ENCODE measurements around the gene NDST3. TPM values are rescaled to one million over a fixed set of nuclear protein-coding genes. Genes with fewer than 3 reads are reported as not detected.

Gene NDST3
- total and polyA plus RNA-seq, 2 of the 13 experiments (the other 11 are each of a cell fraction or from before 2014, with no cell fraction given): not detected

DNA sequence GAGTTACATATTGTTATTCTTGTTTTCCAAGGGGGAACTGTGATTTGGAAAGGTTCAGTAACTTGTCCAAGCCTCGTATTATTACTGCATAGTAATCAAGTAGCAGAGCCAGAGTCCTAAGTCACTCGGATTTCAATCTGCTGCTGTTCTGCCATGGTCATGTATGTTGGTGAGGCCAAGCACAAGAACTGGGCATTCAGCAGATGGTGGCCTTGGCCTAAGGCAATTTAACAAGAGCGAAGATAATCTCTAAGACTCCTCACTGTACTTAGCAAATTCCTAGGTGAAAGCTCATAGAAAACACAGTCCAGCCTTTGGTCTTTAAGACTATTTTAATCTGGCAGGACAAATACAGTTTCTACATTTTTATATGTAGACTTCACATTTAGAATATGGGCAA, 64.8 kb downstream of the NDST3 start:
- Histone ChIP-seq H3K9ac (ENCODE audit: insufficient read depth, low read depth, low read length) (no peak overlapping the region), H3K36me3 (replicated peaks in 1 of 2; ENCODE audit: control insufficient read depth in 1 of 2, insufficient read depth in 2 of 2, low read length in 2 of 2) (no peaks in the 10 kb centered on the region), H3K4me2 (ENCODE audit: low read depth, low read length) (no peak overlapping the region), H3K9me3 (ENCODE audit: low read length) (no peaks in the 10 kb centered on the region), H3K4me3 (replicated peaks in 1 of 3; ENCODE audit: insufficient read depth in 1 of 3, low read depth in 2 of 3, low read length in 3 of 3) (no peak overlapping the region), H2AFZ (ENCODE audit: low read length) (no peak overlapping the region), H3K79me2 (ENCODE audit: insufficient read depth, low read length) (no peaks in the 10 kb centered on the region), H4K20me1 (ENCODE audit: insufficient read depth, low read length) (no peaks in the 10 kb centered on the region), H3K4me1 (ENCODE audit: insufficient read depth, low read length) (no peaks in the 10 kb centered on the region), H3K27me3 (ENCODE audit: control insufficient read depth in 1 of 2, insufficient read depth in 2 of 2, low read length in 2 of 2) (no peaks in the 10 kb centered on the region), H3K27ac (ENCODE audit: extremely low read length, insufficient read depth, low read length) (no peak overlapping the region)
- no peak for DNase-seq (ENCODE audit: low spot score)
- no peak for ATAC-seq
- FAIRE-seq: no peak
- intact Hi-C loops (cut with micrococcal nuclease; ENCODE audit: unreplicated experiment) (no loop called here), in situ Hi-C loops (cut with HindIII; ENCODE audit: extremely low pct_ligation_motif_present, low pct_unique_long_range_greater_than_20kb) (no loop called here)
- CTCF ChIA-PET (ENCODE audit: low intra/inter-chr PET ratio, low total read pairs): no interaction called here
- POLR2A ChIA-PET: no interaction called here
- WGBS (ENCODE audit: low lambda C conversion rate): 7% methylated on average over 3 of the region's 3 CpGs
- TF ChIP-seq MEF2D (CRISPR knock-in tag; IDR thresholded peaks at IDR 0.05) (no peak), NFYC (CRISPR knock-in tag; IDR thresholded peaks at IDR 0.05) (no peak), EED (CRISPR knock-in tag; IDR thresholded peaks at IDR 0.05) (no peak), ZNF780A (CRISPR knock-in tag; IDR thresholded peaks at IDR 0.05) (no peak)
- BruUV-seq (replicated peaks): no TSS peak

GRCh38 chr4:118102195-118102594, 67.9 kb downstream of the NDST3 start:
- H3K4me3 ChIP-seq (replicated peaks in 1 of 3; ENCODE audit: insufficient read depth in 1 of 3, low read depth in 2 of 3, low read length in 3 of 3): no peak overlapping the region
- no peaks in the 10 kb centered on the region for H3K79me2 ChIP-seq (ENCODE audit: insufficient read depth, low read length)
- H3K27ac ChIP-seq (ENCODE audit: extremely low read length, insufficient read depth, low read length): no peak overlapping the region
- H3K4me1 ChIP-seq (ENCODE audit: insufficient read depth, low read length): no peaks in the 10 kb centered on the region
- H4K20me1 ChIP-seq (ENCODE audit: insufficient read depth, low read length): no peaks in the 10 kb centered on the region
- H3K9me3 ChIP-seq (ENCODE audit: low read length): no peaks in the 10 kb centered on the region
- FAIRE-seq (no peak), DNase-seq (ENCODE audit: low spot score) (no peak), ATAC-seq (no peak)
- CTCF ChIA-PET (ENCODE audit: low intra/inter-chr PET ratio, low total read pairs): no interaction called here
- no TSS peak for BruUV-seq (replicated peaks)
- POLR2A ChIA-PET: no interaction called here
- H3K36me3 ChIP-seq (replicated peaks in 1 of 2; ENCODE audit: control insufficient read depth in 1 of 2, insufficient read depth in 2 of 2, low read length in 2 of 2): no peaks in the 10 kb centered on the region
- no peak overlapping the region for H3K9ac ChIP-seq (ENCODE audit: insufficient read depth, low read depth, low read length)
- 5% methylated on average over 2 of the region's 2 CpGs for WGBS (ENCODE audit: low lambda C conversion rate)
- intact Hi-C loops (cut with micrococcal nuclease; ENCODE audit: unreplicated experiment) (no loop called here), in situ Hi-C loops (cut with HindIII; ENCODE audit: extremely low pct_ligation_motif_present, low pct_unique_long_range_greater_than_20kb) (no loop called here)
- H2AFZ ChIP-seq (ENCODE audit: low read length): no peak overlapping the region
- H3K27me3 ChIP-seq (ENCODE audit: control insufficient read depth in 1 of 2, insufficient read depth in 2 of 2, low read length in 2 of 2): no peaks in the 10 kb centered on the region
- no peak overlapping the region for H3K4me2 ChIP-seq (ENCODE audit: low read depth, low read length)
- TF ChIP-seq ZNF704 (CRISPR knock-in tag; IDR thresholded peaks at IDR 0.05; ENCODE audit: borderline replicate concordance) (no peak), ZNF558 (CRISPR knock-in tag; IDR thresholded peaks at IDR 0.05; ENCODE audit: borderline replicate concordance) (no peak), GMEB2 (CRISPR knock-in tag; IDR thresholded peaks at IDR 0.05; ENCODE audit: low read depth) (no peak), MTF1 (CRISPR knock-in tag; IDR thresholded peaks at IDR 0.05) (no peak), AKAP8 (CRISPR knock-in tag; IDR thresholded peaks at IDR 0.05) (no peak), RBFOX2 (IDR thresholded peaks at IDR 0.05; ENCODE audit: low read depth, low read length) (no peak), ZZZ3 (CRISPR knock-in tag; IDR thresholded peaks at IDR 0.05; ENCODE audit: borderline replicate concordance) (no peak), PCBP1 (IDR thresholded peaks at IDR 0.05; ENCODE audit: borderline replicate concordance, low read depth, low read length) (no peak), ZNF136 (CRISPR knock-in tag; IDR thresholded peaks at IDR 0.05; ENCODE audit: low read depth) (no peak), ZNF589 (CRISPR knock-in tag; conservative IDR thresholded peaks at IDR 0.05) (no peak), TBL1XR1 (IDR thresholded peaks at IDR 0.05; ENCODE audit: borderline replicate concordance, low read length, partially characterized antibody) (no peak), SNAPC5 (CRISPR knock-in tag; IDR thresholded peaks at IDR 0.05; ENCODE audit: borderline replicate concordance) (no peak)
- TF ChIP-seq, protein P1, sequence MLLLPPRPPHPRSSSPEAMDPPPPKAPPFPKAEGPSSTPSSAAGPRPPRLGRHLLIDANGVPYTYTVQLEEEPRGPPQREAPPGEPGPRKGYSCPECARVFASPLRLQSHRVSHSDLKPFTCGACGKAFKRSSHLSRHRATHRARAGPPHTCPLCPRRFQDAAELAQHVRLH (CRISPR knock-in tag; IDR thresholded peaks at IDR 0.05; ENCODE audit: borderline replicate concordance, low read depth): no peak
